K562 (cell line): ENCODE results near the gene MEX3A. TPM values are rescaled to one million over a fixed set of nuclear protein-coding genes. Genes with fewer than 3 reads are reported as not detected.

Experiments used
- ATAC-seq: fragments of 200-7000 bp; cut with Tn5 transposase; 3 replicates; pipeline ENCODE4 v1.9.1; 2020; ENCODE audit warnings: moderate library complexity
- BruUV-seq: library from RNA; stranded (reverse); fragments of 400-500 nt; replicated peaks from 2 replicates; lab custom pipeline; 2021; lab: Mats Ljungman, UMichigan
- CTCF ChIA-PET: fragments of 300-600 bp; formaldehyde crosslinking; extraction: SDS; loops from one replicate; lab custom pipeline; 2021; ENCODE audit warnings: low intra/inter-chr PET ratio; lab: Yijun Ruan, JAX
- POLR2A ChIA-PET: fragments of 300-600, 350-650 bp; sonication (Branson Sonifier 250); formaldehyde crosslinking; extraction: SDS; loops from one replicate; lab custom pipeline; 2021; ENCODE audit warnings: antibody characterized with exemption, inconsistent platforms; lab: Yijun Ruan, JAX
- DNase-seq, 4 experiments: peaks; one replicate each; pipeline versions ENCODE4 v3.0.0 to v3.0.0-alpha.2; 2011 to 2018; ENCODE audit warnings: low spot score in 3 of 4, mixed read lengths in 3 of 4; ENCODE audit errors: extremely low read depth in 1 of 4
- FAIRE-seq: peaks from 2 replicates; lab custom pipeline; 2011; peaks lifted over from hg19 to GRCh38; lab: Jason Lieb, UNC
- H2AFZ ChIP-seq: 2 replicates; pipeline ENCODE4 v1.6.0; 2011; ENCODE audit warnings: low read depth, low read length, control low read depth, inconsistent platforms
- H3K27ac ChIP-seq: fragments of 200-600 bp; 3 replicates; pipeline ENCODE4 v1.8.0; 2011; ENCODE audit warnings: low read depth, mild to moderate bottlenecking, control low read depth, inconsistent platforms, low read length, moderate library complexity, mixed read lengths; ENCODE audit errors: extremely low read depth
- H3K27me3 ChIP-seq, 2 experiments: fragments of 300-600 bp in 1 of 2; 2 replicates in 1 of 2; 3 replicates in 1 of 2; pipeline versions ENCODE4 v1.6.0 to v1.8.0; 2011; ENCODE audit warnings: inconsistent platforms in 2 of 2, low read length in 2 of 2, mild to moderate bottlenecking in 1 of 2, mixed read lengths in 1 of 2, moderate library complexity in 1 of 2; ENCODE audit not compliant: control insufficient read depth in 2 of 2, insufficient read depth in 2 of 2
- H3K36me3 ChIP-seq: fragments of 300-600 bp; 3 replicates; pipeline ENCODE4 v1.8.0; 2011; ENCODE audit warnings: mild to moderate bottlenecking, low read length, inconsistent platforms; ENCODE audit not compliant: control insufficient read depth, insufficient read depth
- H3K4me1 ChIP-seq, 2 experiments: fragments of 200-600 bp in 1 of 2; replicated peaks in 1 of 2; 2 replicates in 1 of 2; 3 replicates in 1 of 2; pipeline versions ENCODE4 v1.5.1 to v1.8.0; 2011; ENCODE audit warnings: inconsistent platforms in 2 of 2, low read length in 2 of 2, mild to moderate bottlenecking in 1 of 2, mixed read lengths in 1 of 2, moderate library complexity in 1 of 2; ENCODE audit not compliant: control insufficient read depth in 2 of 2, insufficient read depth in 2 of 2
- H3K4me2 ChIP-seq: 2 replicates; pipeline ENCODE4 v1.6.1; 2011; ENCODE audit warnings: low read length, control low read depth, inconsistent platforms, mixed read lengths; ENCODE audit not compliant: insufficient read depth
- H3K4me3 ChIP-seq: fragments of 200-600 bp; sonication (generic), shearing (Covaris generic); 2 replicates; pipeline ENCODE4 v1.5.1; 2016; ENCODE audit warnings: control low read depth, inconsistent platforms
- H3K79me2 ChIP-seq: fragments of 200-600 bp; 3 replicates; pipeline ENCODE4 v1.8.0; 2011; ENCODE audit warnings: low read length, inconsistent platforms; ENCODE audit not compliant: control insufficient read depth, insufficient read depth
- H3K9ac ChIP-seq, 2 experiments: 2 replicates each; pipeline versions ENCODE4 v1.6.0 to v1.6.1; 2011; ENCODE audit warnings: low read depth in 2 of 2, low read length in 2 of 2, control low read depth in 1 of 2, inconsistent platforms in 1 of 2, mild to moderate bottlenecking in 1 of 2, mixed read lengths in 1 of 2; ENCODE audit not compliant: insufficient read depth in 1 of 2
- H3K9me1 ChIP-seq: one replicate; pipeline ENCODE4 v1.6.0; 2011; ENCODE audit warnings: inconsistent platforms, mild to moderate bottlenecking, low read length, moderate library complexity; ENCODE audit not compliant: control insufficient read depth, insufficient read depth
- H3K9me3 ChIP-seq: replicated peaks from 2 replicates; pipeline ENCODE4 v1.5.1; 2011; ENCODE audit warnings: low read depth, low read length, inconsistent platforms; ENCODE audit not compliant: control insufficient read depth, insufficient read depth
- H4K20me1 ChIP-seq: replicated peaks from 2 replicates; pipeline ENCODE4 v1.6.1; 2011; ENCODE audit warnings: low read length, inconsistent platforms, mixed read lengths; ENCODE audit not compliant: control insufficient read depth, insufficient read depth
- ARID1B ChIP-seq: fragments of 450-650 bp; IDR thresholded peaks from 2 replicates; pipeline ENCODE4 v1.6.1; 2016; ENCODE audit warnings: antibody characterized with exemption, mild to moderate bottlenecking, inconsistent platforms
- CREM ChIP-seq: IDR thresholded peaks from 2 replicates; pipeline ENCODE4 v1.6.1; 2014; ENCODE audit warnings: antibody characterized with exemption, low read depth
- HCFC1 ChIP-seq: IDR thresholded peaks from 2 replicates; pipeline ENCODE4 v1.6.1; 2012; ENCODE audit warnings: low read depth, low read length, improper control_type of control experiment
- JUN ChIP-seq, 2 experiments: sonication (generic) in 1 of 2; formaldehyde crosslinking in 1 of 2; IDR thresholded peaks; 2 replicates each; pipeline versions ENCODE4 v1.6.1 to v1.8.0; 2012 to 2022; ENCODE audit warnings: borderline replicate concordance in 2 of 2, mild to moderate bottlenecking in 2 of 2, improper control_type of control experiment in 1 of 2, low read depth in 1 of 2, low read length in 1 of 2, missing genetic modification reagents in 1 of 2
- KAT2B ChIP-seq: IDR thresholded peaks from one replicate; pipeline ENCODE4 v1.6.1; 2012; ENCODE audit warnings: low read depth, mild to moderate bottlenecking, control low read depth, inconsistent platforms, low read length, moderate library complexity
- POLR2A ChIP-seq: fragments of 450-650 bp; conservative IDR thresholded peaks from 2 replicates; pipeline ENCODE4 v1.6.1; 2016
- TBP ChIP-seq: optimal IDR thresholded peaks from 2 replicates; pipeline ENCODE3; 2011; ENCODE audit warnings: low read depth, low read length, improper control_type of control experiment
- ZBTB1 ChIP-seq: sonication (generic); formaldehyde crosslinking; IDR thresholded peaks from 2 replicates; pipeline ENCODE4 v1.8.1; 2023; ENCODE audit warnings: missing genetic modification reagents, low read depth, mild to moderate bottlenecking, borderline replicate concordance
- ZNF140 ChIP-seq: fragments of 250-450 bp; sonication (Bioruptor Pico); IDR thresholded peaks from 2 replicates; pipeline ENCODE4 v1.8.0; 2021; ENCODE audit warnings: moderate library complexity, mild to moderate bottlenecking, inconsistent platforms
- ZNF75A ChIP-seq: fragments of 450-650 bp; formaldehyde crosslinking; IDR thresholded peaks from 2 replicates; pipeline ENCODE4 v1.4.0; 2020; ENCODE audit warnings: mild to moderate bottlenecking
- ZNF830 ChIP-seq: fragments of 250-450 bp; sonication (Bioruptor Pico); IDR thresholded peaks from 2 replicates; pipeline ENCODE4 v1.5.0; 2021; ENCODE audit warnings: mild to moderate bottlenecking
- WGBS: fragments of 100-300 bp; shearing (Covaris generic); methylation state at CpG from one replicate; pipeline ENCODE4 v1.1.6; 2016; ENCODE audit warnings: low coverage, mixed read lengths; ENCODE audit not compliant: insufficient coverage; ENCODE audit errors: missing lambda C conversion rate; 5-methylcytosine and 5-hydroxymethylcytosine counted together
- in situ Hi-C: fragments of 300-500 bp; cut with MboI; formaldehyde crosslinking; loops from 4 replicates; pipeline ENCODE4 v1.15.0; 2018; ENCODE audit warnings: inconsistent platforms, mixed read lengths
- intact Hi-C: fragments of 100-400 bp; cut with micrococcal nuclease; formaldehyde crosslinking; loops from 2 replicates; pipeline ENCODE4 v1.14.2; 2022
- polyA plus RNA-seq, 8 experiments: library from polyadenylated mRNA; depleted of rRNA in 4 of 8; stranded (reverse) in 5 of 8; unstranded in 3 of 8; fragments of >200 nt; fragmentation: Nextera tagmentation in 2 of 8; fragmentation: Illumina TruSeq in 1 of 8; extraction: Ambion mirVana in 2 of 8; extraction: Trizol in 1 of 8; gene quantifications; 2 replicates each; pipeline versions ENCODE4 v1.2.1 to v1.2.3, GENCODE V29; 2011 to 2014; ENCODE audit warnings: inconsistent platforms in 1 of 8, missing spikeins in 1 of 8
- total RNA-seq, 7 experiments: library from RNA; depleted of rRNA in 6 of 7; stranded (reverse); fragments of >200 nt in 6 of 7; fragmentation: Illumina TruSeq in 2 of 7; extraction: Trizol in 2 of 7; gene quantifications; 2 replicates each; pipeline versions ENCODE4 v1.2.1 to v1.2.3, GENCODE V29; 2011 to 2021; ENCODE audit warnings: low replicate concordance in 1 of 7
- TF ChIP-seq, protein P1 (sequence below): IDR thresholded peaks from 2 replicates; pipeline ENCODE4 v1.6.1; 2016; ENCODE audit warnings: missing genetic modification characterization, missing compliant biosample characterization
- TF ChIP-seq, protein P2 (sequence below): sonication (generic); formaldehyde crosslinking; IDR thresholded peaks from 2 replicates; pipeline ENCODE4 v1.9.0; 2022; ENCODE audit warnings: mild to moderate bottlenecking, missing genetic modification reagents
- TF ChIP-seq, protein P3 (sequence below): fragments of 250-450 bp; sonication (Bioruptor Pico); IDR thresholded peaks from 2 replicates; pipeline ENCODE4 v1.4.0; 2020; ENCODE audit warnings: mild to moderate bottlenecking, moderate library complexity
- TF ChIP-seq, protein P4 (sequence below), 2 experiments: fragments of 450-650 bp in 1 of 2; sonication (generic) in 1 of 2; formaldehyde crosslinking in 1 of 2; IDR thresholded peaks in 1 of 2; conservative IDR thresholded peaks in 1 of 2; 2 replicates each; pipeline versions ENCODE4 v1.6.1 to v1.8.1; 2016 to 2023; ENCODE audit warnings: mild to moderate bottlenecking in 2 of 2, moderate library complexity in 2 of 2, inconsistent platforms in 1 of 2, missing genetic modification reagents in 1 of 2

The MEX3A gene
- total and polyA plus RNA-seq, 9 of the 15 experiments (the other 6 are each of a cell fraction or from before 2014, with no cell fraction given): 0.36 to 13.7 (median 5.2) TPM

DNA sequence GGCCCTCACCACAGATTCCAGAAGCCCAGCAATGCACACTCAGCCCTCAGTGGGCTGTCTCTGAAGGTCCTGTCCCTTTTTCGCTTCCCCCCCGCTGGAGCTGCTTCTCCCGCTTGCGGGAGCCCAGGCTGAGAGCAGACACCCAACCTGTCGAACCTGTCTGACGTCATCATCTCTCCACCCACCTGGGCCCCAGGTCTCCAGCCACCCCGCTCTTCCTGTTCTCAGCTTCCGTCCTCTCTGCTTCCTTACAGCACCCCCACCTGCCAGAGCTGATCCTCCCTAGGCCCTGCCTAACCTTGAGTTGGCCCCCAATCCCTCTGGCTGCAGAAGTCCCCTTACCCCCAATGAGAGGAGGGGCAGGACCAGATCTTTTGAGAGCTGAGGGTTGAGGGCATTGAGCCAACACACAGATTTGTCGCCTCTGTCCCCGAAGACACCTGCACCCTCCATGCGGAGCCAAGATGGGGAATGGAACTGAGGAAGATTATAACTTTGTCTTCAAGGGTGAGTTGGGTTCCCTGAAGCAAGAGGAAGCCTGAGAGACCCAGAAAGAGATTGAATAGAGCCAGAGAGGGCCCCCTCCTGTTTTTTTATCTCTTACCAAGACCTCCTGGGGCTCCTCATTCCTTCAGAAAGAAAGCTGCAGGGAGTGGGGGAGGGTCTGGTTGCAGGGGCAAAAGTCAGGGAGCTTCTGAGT, 21.2 kb downstream of the MEX3A start, which contains the start of gene RAB25:
Gene RAB25 (plus strand): TSS at position 224 of the 700 bp plus-strand sequence. CDS start 241 bp downstream, at position 465.
- H3K27me3 ChIP-seq: no peaks in the 10 kb centered on the region
- H2AFZ ChIP-seq: peak within 1 kb of the TSS; percentile 70
- in situ Hi-C loops: no loop called here
- no peak within 1 kb of the TSS for H3K4me3 ChIP-seq
- ATAC-seq: no peak
- H3K79me2 ChIP-seq: peaks cover 2% of the 10 kb centered on the region; the same call in 2 of the 3 replicates
- DNase-seq: no peak
- no TSS peak for BruUV-seq
- H3K9me1 ChIP-seq: no peaks in the 10 kb centered on the region
- H3K36me3 ChIP-seq: peaks cover 12% of the 10 kb centered on the region; the same call in 1 of the 3 replicates
- H3K4me1 ChIP-seq: peaks cover 9 to 22% of the 10 kb centered on the region in 2 experiments; a peak in 4 of 5 replicates
- POLR2A ChIA-PET: interaction anchor here (0.7 to 0.9 kb wide), 2 partner anchors 19 to 127 kb away, joined by 3 to 5 read pairs; partner anchors contain the start of gene KHDC4
- CTCF ChIA-PET: interaction anchor here (0.6 kb wide), 1 partner anchor 107 kb away, joined by 6 read pairs; no protein-coding TSS in a partner anchor
- no peak within 1 kb of the TSS for H3K4me2 ChIP-seq
- WGBS: 61% methylated on average over 11 of the region's 11 CpGs
- H3K9me3 ChIP-seq: no peaks in the 10 kb centered on the region
- no peaks in the 10 kb centered on the region for H4K20me1 ChIP-seq
- intact Hi-C loops: no loop called here
- peak within 1 kb of the TSS in 1 of 2 experiments; percentile 80; a peak in 2 of 4 replicates for H3K9ac ChIP-seq
- H3K27ac ChIP-seq: no peak within 1 kb of the TSS
- FAIRE-seq: no peak
- no peak for TF ChIP-seq KAT2B
- no peak for TF ChIP-seq ZNF140 (CRISPR knock-in tag)
- no peak for TF ChIP-seq ARID1B
- TF ChIP-seq ZBTB1: no peak
- TF ChIP-seq, protein P1, sequence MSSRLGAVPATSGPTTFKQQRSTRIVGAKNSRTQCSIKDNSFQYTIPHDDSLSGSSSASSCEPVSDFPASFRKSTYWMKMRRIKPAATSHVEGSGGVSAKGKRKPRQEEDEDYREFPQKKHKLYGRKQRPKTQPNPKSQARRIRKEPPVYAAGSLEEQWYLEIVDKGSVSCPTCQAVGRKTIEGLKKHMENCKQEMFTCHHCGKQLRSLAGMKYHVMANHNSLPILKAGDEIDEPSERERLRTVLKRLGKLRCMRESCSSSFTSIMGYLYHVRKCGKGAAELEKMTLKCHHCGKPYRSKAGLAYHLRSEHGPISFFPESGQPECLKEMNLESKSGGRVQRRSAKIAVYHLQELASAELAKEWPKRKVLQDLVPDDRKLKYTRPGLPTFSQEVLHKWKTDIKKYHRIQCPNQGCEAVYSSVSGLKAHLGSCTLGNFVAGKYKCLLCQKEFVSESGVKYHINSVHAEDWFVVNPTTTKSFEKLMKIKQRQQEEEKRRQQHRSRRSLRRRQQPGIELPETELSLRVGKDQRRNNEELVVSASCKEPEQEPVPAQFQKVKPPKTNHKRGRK (tag): no peak
- TF ChIP-seq, protein P2, sequence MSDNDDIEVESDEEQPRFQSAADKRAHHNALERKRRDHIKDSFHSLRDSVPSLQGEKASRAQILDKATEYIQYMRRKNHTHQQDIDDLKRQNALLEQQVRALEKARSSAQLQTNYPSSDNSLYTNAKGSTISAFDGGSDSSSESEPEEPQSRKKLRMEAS (CRISPR knock-in tag): no peak
- no peak for TF ChIP-seq HCFC1
- TF ChIP-seq, protein P3, sequence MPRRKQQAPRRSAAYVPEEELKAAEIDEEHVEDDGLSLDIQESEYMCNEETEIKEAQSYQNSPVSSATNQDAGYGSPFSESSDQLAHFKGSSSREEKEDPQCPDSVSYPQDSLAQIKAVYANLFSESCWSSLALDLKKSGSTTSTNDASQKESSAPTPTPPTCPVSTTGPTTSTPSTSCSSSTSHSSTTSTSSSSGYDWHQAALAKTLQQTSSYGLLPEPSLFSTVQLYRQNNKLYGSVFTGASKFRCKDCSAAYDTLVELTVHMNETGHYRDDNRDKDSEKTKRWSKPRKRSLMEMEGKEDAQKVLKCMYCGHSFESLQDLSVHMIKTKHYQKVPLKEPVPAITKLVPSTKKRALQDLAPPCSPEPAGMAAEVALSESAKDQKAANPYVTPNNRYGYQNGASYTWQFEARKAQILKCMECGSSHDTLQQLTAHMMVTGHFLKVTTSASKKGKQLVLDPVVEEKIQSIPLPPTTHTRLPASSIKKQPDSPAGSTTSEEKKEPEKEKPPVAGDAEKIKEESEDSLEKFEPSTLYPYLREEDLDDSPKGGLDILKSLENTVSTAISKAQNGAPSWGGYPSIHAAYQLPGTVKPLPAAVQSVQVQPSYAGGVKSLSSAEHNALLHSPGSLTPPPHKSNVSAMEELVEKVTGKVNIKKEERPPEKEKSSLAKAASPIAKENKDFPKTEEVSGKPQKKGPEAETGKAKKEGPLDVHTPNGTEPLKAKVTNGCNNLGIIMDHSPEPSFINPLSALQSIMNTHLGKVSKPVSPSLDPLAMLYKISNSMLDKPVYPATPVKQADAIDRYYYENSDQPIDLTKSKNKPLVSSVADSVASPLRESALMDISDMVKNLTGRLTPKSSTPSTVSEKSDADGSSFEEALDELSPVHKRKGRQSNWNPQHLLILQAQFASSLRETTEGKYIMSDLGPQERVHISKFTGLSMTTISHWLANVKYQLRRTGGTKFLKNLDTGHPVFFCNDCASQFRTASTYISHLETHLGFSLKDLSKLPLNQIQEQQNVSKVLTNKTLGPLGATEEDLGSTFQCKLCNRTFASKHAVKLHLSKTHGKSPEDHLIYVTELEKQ: no peak
- TF ChIP-seq TBP: no peak
- TF ChIP-seq ZNF75A (CRISPR knock-in tag): no peak
- TF ChIP-seq JUN (IDR thresholded peaks at IDR 0.05; ENCODE audit: borderline replicate concordance, low read depth, low read length): no peak
- TF ChIP-seq JUN (CRISPR knock-in tag; IDR thresholded peaks at IDR 0.05; ENCODE audit: borderline replicate concordance): no peak
- TF ChIP-seq POLR2A: no peak
- 0 out of 2 replicates have a peak, but pooled peaks have one; percentile 18 for TF ChIP-seq CREM
- TF ChIP-seq, protein P4, sequence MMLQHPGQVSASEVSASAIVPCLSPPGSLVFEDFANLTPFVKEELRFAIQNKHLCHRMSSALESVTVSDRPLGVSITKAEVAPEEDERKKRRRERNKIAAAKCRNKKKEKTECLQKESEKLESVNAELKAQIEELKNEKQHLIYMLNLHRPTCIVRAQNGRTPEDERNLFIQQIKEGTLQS (IDR thresholded peaks at IDR 0.05): peak; percentile 67
- TF ChIP-seq, protein P4 (CRISPR knock-in tag; conservative IDR thresholded peaks at IDR 0.05): no peak
- TF ChIP-seq ZNF830 (CRISPR knock-in tag): no peak
